HG03196 (cell line): ENCODE results near the gene NUP93.
"Not testable (repeated sequence)": the region's sequence is repeated elsewhere in the genome, so short reads cannot be mapped to it uniquely, and the experiment has no call there.

Experiments used
- ATAC-seq: cut with Tn5 transposase; IDR thresholded peaks from one replicate; pipeline ENCODE4 v1.9.1; 2021; ENCODE audit not compliant: unreplicated experiment

The NUP93 gene

GRCh38 chr16:56708525-56709442 lies 21.1 kb upstream of the NUP93 start:
- ATAC-seq = no peak

GRCh38 chr16:56709443-56710040 lies 20.4 kb upstream of the NUP93 start:
- no peak for ATAC-seq

- no peak for ATAC-seq
Measured at GRCh38 chr16:56710181-56710737, 19.7 kb upstream of the NUP93 start.

GRCh38 chr16:56711862-56712261 lies 18.1 kb upstream of the NUP93 start:
- ATAC-seq = no peak

GRCh38 chr16:56713794-56714193 lies 16.1 kb upstream of the NUP93 start:
- ATAC-seq = no peak

- no peak for ATAC-seq
Measured at GRCh38 chr16:56715126-56715525, 14.8 kb upstream of the NUP93 start.

- ATAC-seq = no peak
Measured at GRCh38 chr16:56716761-56717160, 13.2 kb upstream of the NUP93 start.

GRCh38 chr16:56717532-56717931 lies 12.4 kb upstream of the NUP93 start:
- not testable (repeated sequence) for ATAC-seq

GRCh38 chr16:56722200-56722842 lies 7.6 kb upstream of the NUP93 start:
- ATAC-seq = no peak

GRCh38 chr16:56724191-56724590 lies 5.7 kb upstream of the NUP93 start:
- ATAC-seq = no peak

GRCh38 chr16:56726283-56726682 lies 3.6 kb upstream of the NUP93 start:
- ATAC-seq = no peak

- no peak for ATAC-seq
Measured at GRCh38 chr16:56726926-56727325, 3.0 kb upstream of the NUP93 start.

- no peak for ATAC-seq
Measured at GRCh38 chr16:56728027-56728426, 1.9 kb upstream of the NUP93 start.

GRCh38 chr16:56728980-56729734 lies 772 bp upstream of the NUP93 start:
- ATAC-seq = no peak

- no peak for ATAC-seq
Measured at GRCh38 chr16:56732366-56732765, 2.4 kb downstream of the NUP93 start.

- no peak for ATAC-seq
Measured at GRCh38 chr16:56732832-56733231, 2.9 kb downstream of the NUP93 start.

GRCh38 chr16:56734429-56734828 lies 4.5 kb downstream of the NUP93 start:
- ATAC-seq = no peak

GRCh38 chr16:56736476-56736875 lies 6.5 kb downstream of the NUP93 start:
- ATAC-seq = no peak

- no peak for ATAC-seq
Measured at GRCh38 chr16:56737539-56737938, 7.6 kb downstream of the NUP93 start.

GRCh38 chr16:56738221-56738620 lies 8.3 kb downstream of the NUP93 start:
- ATAC-seq = no peak

GRCh38 chr16:56739378-56739777 lies 9.4 kb downstream of the NUP93 start:
- ATAC-seq = not testable (repeated sequence)
